GM19463 (cell line): ENCODE results near the gene GABPB2.

Experiments
- ATAC-seq: cut with Tn5 transposase; IDR thresholded peaks from one replicate; pipeline ENCODE4 v1.9.1; 2021; ENCODE audit warnings: mild to moderate bottlenecking, moderate library complexity; ENCODE audit not compliant: unreplicated experiment

Gene GABPB2

GRCh38 chr1:151158326-151158725 lies 87.8 kb downstream of the GABPB2 start:
- ATAC-seq = no peak

DNA sequence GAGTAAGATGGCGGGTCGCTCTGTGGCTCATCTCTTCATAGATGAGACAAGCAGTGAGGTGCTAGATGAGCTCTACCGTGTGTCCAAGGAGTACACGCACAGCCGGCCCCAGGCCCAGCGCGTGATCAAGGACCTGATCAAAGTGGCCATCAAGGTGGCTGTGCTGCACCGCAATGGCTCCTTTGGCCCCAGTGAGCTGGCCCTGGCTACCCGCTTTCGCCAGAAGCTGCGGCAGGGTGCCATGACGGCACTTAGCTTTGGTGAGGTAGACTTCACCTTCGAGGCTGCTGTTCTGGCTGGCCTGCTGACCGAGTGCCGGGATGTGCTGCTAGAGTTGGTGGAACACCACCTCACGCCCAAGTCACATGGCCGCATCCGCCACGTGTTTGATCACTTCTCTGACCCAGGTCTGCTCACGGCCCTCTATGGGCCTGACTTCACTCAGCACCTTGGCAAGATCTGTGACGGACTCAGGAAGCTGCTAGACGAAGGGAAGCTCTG lies 88.2 kb downstream of the GABPB2 start:
- no peak for ATAC-seq

GRCh38 chr1:151159373-151159772 lies 88.8 kb downstream of the GABPB2 start:
- ATAC-seq = no peak

- no peak for ATAC-seq
Observed at GRCh38 chr1:151164732-151165280, 94.2 kb downstream of the GABPB2 start.

GRCh38 chr1:151165281-151165737 lies 94.7 kb downstream of the GABPB2 start:
- ATAC-seq = no peak

- ATAC-seq = peak; percentile 93
Observed at GRCh38 chr1:151165738-151166504, 95.4 kb downstream of the GABPB2 start, which contains the start of the genes LYSMD1 and SCNM1. Gene LYSMD1, minus strand, starts transcription at chr1:151165902. Its CDS starts 644 bp downstream, at chr1:151165258. Gene SCNM1, plus strand, starts transcription at chr1:151166144. Its CDS starts 9 bp downstream, at chr1:151166153.

GRCh38 chr1:151166505-151166956 lies 96.0 kb downstream of the GABPB2 start:
- no peak for ATAC-seq

DNA sequence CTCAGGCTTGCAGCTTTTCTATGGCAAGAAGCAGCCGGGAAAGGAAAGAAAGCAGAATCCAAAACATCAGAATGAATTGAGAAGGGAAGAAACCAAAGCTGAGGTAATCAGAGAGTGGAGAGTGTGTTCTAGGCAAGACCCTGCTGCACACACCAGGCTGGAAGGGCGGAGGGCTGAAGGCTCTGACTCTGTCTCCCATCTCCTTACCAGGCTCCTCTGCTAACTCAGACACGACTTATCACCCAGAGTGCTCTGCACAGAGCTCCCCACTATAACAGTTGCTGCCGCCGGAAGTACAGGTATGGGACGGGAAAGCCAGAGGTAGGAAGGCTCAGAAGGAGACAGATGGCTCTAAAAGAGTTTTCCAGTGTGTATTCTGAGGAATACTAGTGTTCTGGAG lies 96.6 kb downstream of the GABPB2 start:
- ATAC-seq = no peak

- ATAC-seq = no peak
Observed at GRCh38 chr1:151171190-151171589, 100.6 kb downstream of the GABPB2 start.
